D341Med (cell line): Measurements from ENCODE around the gene ZBTB16.

Experiments used
- DNase-seq: peaks from one replicate; pipeline ENCODE4 v3.0.0; 2012; ENCODE audit warnings: low spot score

Gene ZBTB16

GRCh38 chr11:114167771-114168448, 108.4 kb downstream of the ZBTB16 start:
- DNase-seq, result no peak

- no peak for DNase-seq
Observed at GRCh38 chr11:114168691-114169090, 109.2 kb downstream of the ZBTB16 start.

- DNase-seq, result no peak
Observed at GRCh38 chr11:114169321-114169749, 109.8 kb downstream of the ZBTB16 start.

GRCh38 chr11:114169821-114170220, 110.3 kb downstream of the ZBTB16 start:
- no peak for DNase-seq

- DNase-seq, result no peak
Observed at GRCh38 chr11:114170226-114170625, 110.7 kb downstream of the ZBTB16 start.

- no peak for DNase-seq
Observed at GRCh38 chr11:114171257-114172054, 111.9 kb downstream of the ZBTB16 start.

GRCh38 chr11:114172055-114172861, 112.7 kb downstream of the ZBTB16 start:
- DNase-seq, result no peak

- no peak for DNase-seq
Observed at GRCh38 chr11:114172871-114173444, 113.4 kb downstream of the ZBTB16 start.

GRCh38 chr11:114173843-114174242, 114.3 kb downstream of the ZBTB16 start:
- DNase-seq, result no peak

GRCh38 chr11:114174712-114175495, 115.4 kb downstream of the ZBTB16 start:
- no peak for DNase-seq

- no peak for DNase-seq
Observed at GRCh38 chr11:114175706-114176105, 116.2 kb downstream of the ZBTB16 start.

GRCh38 chr11:114176321-114176720, 116.8 kb downstream of the ZBTB16 start:
- DNase-seq, result no peak

- no peak for DNase-seq
Observed at GRCh38 chr11:114178656-114179055, 119.1 kb downstream of the ZBTB16 start.

- no peak for DNase-seq
Observed at GRCh38 chr11:114179234-114179941, 119.9 kb downstream of the ZBTB16 start.

GRCh38 chr11:114180301-114181055, 121.0 kb downstream of the ZBTB16 start:
- DNase-seq, result peak; percentile 58

- no peak for DNase-seq
Observed at GRCh38 chr11:114181195-114181594, 121.7 kb downstream of the ZBTB16 start.

GRCh38 chr11:114181752-114182151, 122.2 kb downstream of the ZBTB16 start:
- DNase-seq, result no peak

- DNase-seq, result no peak
Observed at GRCh38 chr11:114182471-114183043, 123.0 kb downstream of the ZBTB16 start.

- DNase-seq, result no peak
Observed at GRCh38 chr11:114183044-114183511, 123.6 kb downstream of the ZBTB16 start.

- no peak for DNase-seq
Observed at GRCh38 chr11:114185436-114185835, 125.9 kb downstream of the ZBTB16 start.
